ENCODE measurements around the gene CCDC34.

Gene CCDC34

GRCh38 chr11:27380771-27381170, 17.8 kb upstream of the CCDC34 start:
- H3K27me3 ChIP-seq (ENCODE audit: insufficient read depth, low read length): no peaks in the 10 kb centered on the region
- H3K9me2 ChIP-seq (ENCODE audit: low read depth, low read length): no peaks in the 10 kb centered on the region
- no peaks in the 10 kb centered on the region for H3K36me3 ChIP-seq (ENCODE audit: insufficient read depth, low read length)
- no peaks in the 10 kb centered on the region for H3K79me2 ChIP-seq (ENCODE audit: insufficient read depth, low read length)
- H3F3A ChIP-seq (ENCODE audit: insufficient read depth, low read length): no peaks in the 10 kb centered on the region
- H3K9ac ChIP-seq (ENCODE audit: low read length): no peak overlapping the region
- H3K27ac ChIP-seq (ENCODE audit: low read depth, low read length, poor library complexity, severe bottlenecking): no peak overlapping the region
- no peaks in the 10 kb centered on the region for H3K9me3 ChIP-seq (ENCODE audit: low read length)
- H3K4me3 ChIP-seq (ENCODE audit: low read depth, low read length, poor library complexity, severe bottlenecking): no peak overlapping the region
- no peak overlapping the region for H3K4me2 ChIP-seq (ENCODE audit: low read length)
- H4K20me1 ChIP-seq (ENCODE audit: insufficient read depth, low read length): no peaks in the 10 kb centered on the region
- H3K4me1 ChIP-seq (ENCODE audit: insufficient read depth, low read length, severe bottlenecking): no peaks in the 10 kb centered on the region
- H2AFZ ChIP-seq (ENCODE audit: low read length): no peak overlapping the region
- TF ChIP-seq, protein P1, sequence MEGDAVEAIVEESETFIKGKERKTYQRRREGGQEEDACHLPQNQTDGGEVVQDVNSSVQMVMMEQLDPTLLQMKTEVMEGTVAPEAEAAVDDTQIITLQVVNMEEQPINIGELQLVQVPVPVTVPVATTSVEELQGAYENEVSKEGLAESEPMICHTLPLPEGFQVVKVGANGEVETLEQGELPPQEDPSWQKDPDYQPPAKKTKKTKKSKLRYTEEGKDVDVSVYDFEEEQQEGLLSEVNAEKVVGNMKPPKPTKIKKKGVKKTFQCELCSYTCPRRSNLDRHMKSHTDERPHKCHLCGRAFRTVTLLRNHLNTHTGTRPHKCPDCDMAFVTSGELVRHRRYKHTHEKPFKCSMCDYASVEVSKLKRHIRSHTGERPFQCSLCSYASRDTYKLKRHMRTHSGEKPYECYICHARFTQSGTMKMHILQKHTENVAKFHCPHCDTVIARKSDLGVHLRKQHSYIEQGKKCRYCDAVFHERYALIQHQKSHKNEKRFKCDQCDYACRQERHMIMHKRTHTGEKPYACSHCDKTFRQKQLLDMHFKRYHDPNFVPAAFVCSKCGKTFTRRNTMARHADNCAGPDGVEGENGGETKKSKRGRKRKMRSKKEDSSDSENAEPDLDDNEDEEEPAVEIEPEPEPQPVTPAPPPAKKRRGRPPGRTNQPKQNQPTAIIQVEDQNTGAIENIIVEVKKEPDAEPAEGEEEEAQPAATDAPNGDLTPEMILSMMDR (IDR thresholded peaks at IDR 0.05; ENCODE audit: low read length): no peak

DNA sequence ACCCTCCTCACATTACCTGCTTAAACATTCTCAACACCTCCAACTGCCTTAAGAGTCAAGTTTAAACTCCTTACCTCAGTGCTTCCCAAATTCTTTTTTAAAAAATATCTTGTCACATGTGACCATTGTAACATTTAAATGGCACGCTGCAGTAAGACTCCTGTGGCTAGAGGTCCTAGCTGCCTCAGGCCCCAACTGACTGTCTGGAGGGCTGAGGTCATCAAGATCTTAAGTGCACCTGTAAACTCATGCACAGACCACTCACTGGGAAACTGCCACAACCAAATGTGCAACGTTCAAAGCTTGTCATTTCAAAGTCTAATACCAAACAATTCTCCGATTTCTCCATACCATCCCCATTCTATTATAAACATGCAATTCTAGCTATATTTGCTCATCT, 16.4 kb upstream of the CCDC34 start:
- Histone ChIP-seq H4K20me1 (ENCODE audit: insufficient read depth, low read length) (no peaks in the 10 kb centered on the region), H3K9ac (ENCODE audit: low read length) (no peak overlapping the region), H3K36me3 (ENCODE audit: insufficient read depth, low read length) (no peaks in the 10 kb centered on the region), H3K9me2 (ENCODE audit: low read depth, low read length) (no peaks in the 10 kb centered on the region), H2AFZ (ENCODE audit: low read length) (no peak overlapping the region), H3K9me3 (ENCODE audit: low read length) (no peaks in the 10 kb centered on the region), H3K27ac (ENCODE audit: low read depth, low read length, poor library complexity, severe bottlenecking) (no peak overlapping the region), H3K27me3 (ENCODE audit: insufficient read depth, low read length) (no peaks in the 10 kb centered on the region), H3K79me2 (ENCODE audit: insufficient read depth, low read length) (no peaks in the 10 kb centered on the region), H3K4me2 (ENCODE audit: low read length) (no peak overlapping the region), H3F3A (ENCODE audit: insufficient read depth, low read length) (no peaks in the 10 kb centered on the region), H3K4me3 (ENCODE audit: low read depth, low read length, poor library complexity, severe bottlenecking) (no peak overlapping the region), H3K4me1 (ENCODE audit: insufficient read depth, low read length, severe bottlenecking) (no peaks in the 10 kb centered on the region)
- no peak for TF ChIP-seq EZH2 (IDR thresholded peaks at IDR 0.05; ENCODE audit: borderline replicate concordance, low read length)
- TF ChIP-seq, protein P1 (IDR thresholded peaks at IDR 0.05; ENCODE audit: low read length): no peak

DNA sequence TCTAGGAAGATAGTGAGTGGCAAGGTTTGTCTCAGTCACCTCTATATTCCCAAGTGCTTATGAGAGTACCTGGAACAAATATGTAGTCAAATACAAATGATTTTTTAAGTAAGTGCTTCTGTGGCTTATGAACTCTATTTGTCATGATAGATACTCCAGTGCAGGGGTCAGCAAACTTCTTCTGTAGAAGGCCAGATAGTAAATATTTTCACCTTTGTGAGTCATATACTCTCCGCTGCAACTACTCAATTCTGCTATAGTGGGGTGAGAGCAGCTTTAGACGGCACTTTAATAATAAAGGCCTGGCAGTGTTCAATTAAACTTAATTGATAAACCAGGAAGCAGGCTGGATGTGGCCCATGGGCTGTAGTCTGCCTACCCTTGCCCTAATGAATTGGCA, 12.4 kb upstream of the CCDC34 start:
- no peaks in the 10 kb centered on the region for H3K9me2 ChIP-seq (ENCODE audit: low read depth, low read length)
- no peaks in the 10 kb centered on the region for H3F3A ChIP-seq (ENCODE audit: insufficient read depth, low read length)
- H3K4me2 ChIP-seq (ENCODE audit: low read length): no peak overlapping the region

More for the DNA sequence above, 12.4 kb upstream of the CCDC34 start:
- Histone ChIP-seq H3K79me2 (ENCODE audit: insufficient read depth, low read length) (no peaks in the 10 kb centered on the region), H4K20me1 (ENCODE audit: insufficient read depth, low read length) (no peaks in the 10 kb centered on the region), H3K27me3 (ENCODE audit: insufficient read depth, low read length) (no peaks in the 10 kb centered on the region), H3K27ac (ENCODE audit: low read depth, low read length, poor library complexity, severe bottlenecking) (no peak overlapping the region), H3K4me1 (ENCODE audit: insufficient read depth, low read length, severe bottlenecking) (no peaks in the 10 kb centered on the region), H3K36me3 (ENCODE audit: insufficient read depth, low read length) (no peaks in the 10 kb centered on the region), H2AFZ (ENCODE audit: low read length) (no peak overlapping the region), H3K9me3 (ENCODE audit: low read length) (no peaks in the 10 kb centered on the region), H3K4me3 (ENCODE audit: low read depth, low read length, poor library complexity, severe bottlenecking) (no peak overlapping the region), H3K9ac (ENCODE audit: low read length) (no peak overlapping the region)
- TF ChIP-seq, protein P1 (IDR thresholded peaks at IDR 0.05; ENCODE audit: low read length): no peak
- TF ChIP-seq EZH2 (IDR thresholded peaks at IDR 0.05; ENCODE audit: borderline replicate concordance, low read length): no peak

All from OCI-LY1 (cell line).